ENCODE results near the gene F5. TPM values are rescaled to one million over a fixed set of nuclear protein-coding genes. Genes with fewer than 3 reads are reported as not detected.

The F5 gene
- total and polyA plus RNA-seq, 9 of the 15 experiments (the other 6 are each of a cell fraction or from before 2014, with no cell fraction given), result 0.03 to 0.13 TPM; not detected in 7

- no peak for TF ChIP-seq ZBTB34 (CRISPR knock-in tag; IDR thresholded peaks at IDR 0.05)
- no peak for TF ChIP-seq ZNF592 (IDR thresholded peaks at IDR 0.05)
- TF ChIP-seq ZNF444 (CRISPR knock-in tag; IDR thresholded peaks at IDR 0.05), result no peak
- peak; percentile 78; the same call in 1 of the 2 replicates for TF ChIP-seq EHMT2 (IDR thresholded peaks at IDR 0.05)
- no peak for TF ChIP-seq POLR2A (conservative IDR thresholded peaks at IDR 0.05)
- TF ChIP-seq CEBPZ (IDR thresholded peaks at IDR 0.05; ENCODE audit: borderline replicate concordance, low read depth, low read length), result no peak
- peak; percentile 63; the same call in 1 of the 2 replicates for TF ChIP-seq LCOR (CRISPR knock-in tag; IDR thresholded peaks at IDR 0.05)
- peak; percentile 24; the same call in 1 of the 2 replicates for TF ChIP-seq CEBPB (tag; IDR thresholded peaks at IDR 0.05)
- TF ChIP-seq ZNF253 (CRISPR knock-in tag; conservative IDR thresholded peaks at IDR 0.05), result no peak
- 0 out of 2 replicates have a peak, but pooled peaks have one; percentile 30 for TF ChIP-seq KLF13 (tag; IDR thresholded peaks at IDR 0.05; ENCODE audit: borderline replicate concordance, low read depth)
- 0 out of 2 replicates have a peak, but pooled peaks have one; percentile 39 for TF ChIP-seq NCOA1 (IDR thresholded peaks at IDR 0.05; ENCODE audit: low read depth)
- TF ChIP-seq SNIP1 (IDR thresholded peaks at IDR 0.05; ENCODE audit: low read depth), result no peak
- TF ChIP-seq SMAD4 (CRISPR knock-in tag; conservative IDR thresholded peaks at IDR 0.05), result peak; percentile 59; the same call in 1 of the 2 replicates
- no peak for TF ChIP-seq RBM15 (IDR thresholded peaks at IDR 0.05; ENCODE audit: insufficient read depth, low read length)
- TF ChIP-seq SMARCC2 (IDR thresholded peaks at IDR 0.05; ENCODE audit: low read depth), result peak; percentile 53; the same call in 1 of the 2 replicates
- TF ChIP-seq PYGO2 (tag; IDR thresholded peaks at IDR 0.05), result 0 out of 2 replicates have a peak, but pooled peaks have one; percentile 22
- TF ChIP-seq NRF1 (conservative IDR thresholded peaks at IDR 0.05 in 1 of 2, IDR thresholded peaks at IDR 0.05 in 1 of 2), result peak in 1 of 2 experiments; percentile 29; a peak in 1 of 4 replicates
- TF ChIP-seq SMARCE1 (IDR thresholded peaks at IDR 0.05), result peak; percentile 72
Observed at GRCh38 chr1:169508432-169509338, 77.6 kb downstream of the F5 start (continued).
